Stimulated activated CD4-positive, alpha-beta T cell treated with anti-CD3 and anti-CD28 coated beads, Interleukin-1b, Interleukin-23, amount 100 ng/mL, for 1 hour (primary cell): ENCODE data around the gene HPS5.
"Not testable (repeated sequence)": the region's sequence is repeated elsewhere in the genome, so short reads cannot be mapped to it uniquely, and the experiment has no call there.

Source experiments
- DNase-seq, 2 donors: peaks; one replicate each; pipeline ENCODE4 v3.0.0-alpha.2; 2020; ENCODE audit warnings: low read depth in 2 of 2

Gene HPS5

GRCh38 chr11:18321969-18322711 lies at the start of gene HPS5, which contains the start of gene GTF2H1:
HPS5 (minus strand) TSS chr11:18322140; CDS start chr11:18317858, 4,282 bp downstream.
GTF2H1 (plus strand) TSS chr11:18322567; CDS start chr11:18333075, 10,508 bp downstream.
- peak; percentile 84 to 86 for DNase-seq

- DNase-seq = no peak
Measured at GRCh38 chr11:18371279-18371678, 49.3 kb upstream of the HPS5 start.

GRCh38 chr11:18369398-18369797 lies 47.5 kb upstream of the HPS5 start:
- DNase-seq = no peak

GRCh38 chr11:18368221-18368620 lies 46.3 kb upstream of the HPS5 start:
- no peak for DNase-seq

GRCh38 chr11:18367431-18367830 lies 45.5 kb upstream of the HPS5 start:
- DNase-seq = no peak

- no peak for DNase-seq
Measured at GRCh38 chr11:18366286-18366685, 44.3 kb upstream of the HPS5 start.

- DNase-seq = no peak
Measured at GRCh38 chr11:18365741-18366140, 43.8 kb upstream of the HPS5 start.

- no peak for DNase-seq
Measured at GRCh38 chr11:18364495-18365073, 42.6 kb upstream of the HPS5 start.

GRCh38 chr11:18361154-18361553 lies 39.2 kb upstream of the HPS5 start:
- no peak for DNase-seq

GRCh38 chr11:18358646-18359045 lies 36.7 kb upstream of the HPS5 start:
- DNase-seq = no peak

- DNase-seq = no peak
Measured at GRCh38 chr11:18352581-18352980, 30.6 kb upstream of the HPS5 start.

GRCh38 chr11:18347471-18348125 lies 25.7 kb upstream of the HPS5 start:
- no peak for DNase-seq

- no peak for DNase-seq
Measured at GRCh38 chr11:18332891-18333290, 11.0 kb upstream of the HPS5 start.

- DNase-seq = no peak
Measured at GRCh38 chr11:18332302-18332701, 10.4 kb upstream of the HPS5 start.

GRCh38 chr11:18330921-18331320 lies 9.0 kb upstream of the HPS5 start:
- no peak for DNase-seq

- DNase-seq = no peak
Measured at GRCh38 chr11:18329196-18329870, 7.4 kb upstream of the HPS5 start.

- no peak for DNase-seq
Measured at GRCh38 chr11:18324381-18324780, 2.4 kb upstream of the HPS5 start.

- DNase-seq = not testable (repeated sequence)
Measured at GRCh38 chr11:18323881-18324280, 1.9 kb upstream of the HPS5 start.

- no peak for DNase-seq
Measured at GRCh38 chr11:18322818-18323570, 1.1 kb upstream of the HPS5 start.

- DNase-seq = no peak
Measured at GRCh38 chr11:18321578-18321968, 367 bp downstream of the HPS5 start.

- no peak for DNase-seq
Measured at GRCh38 chr11:18320617-18321016, 1.3 kb downstream of the HPS5 start.

- no peak for DNase-seq
Measured at GRCh38 chr11:18319914-18320313, 2.0 kb downstream of the HPS5 start.
